Trophoblast cell (in vitro differentiated cells and primary cell): Measurements from ENCODE around the gene RPL22L1.

ENCODE experiments used
- DNase-seq, 2 donors: peaks; one replicate each; pipeline ENCODE4 v3.0.0-alpha.2; 2016
- H2AFZ ChIP-seq: 2 replicates; pipeline ENCODE4 v1.6.1; 2013; ENCODE audit warnings: low read length, moderate library complexity, mild to moderate bottlenecking; ENCODE audit not compliant: insufficient read depth, poor library complexity
- H2AK5ac ChIP-seq: 2 replicates; pipeline ENCODE4 v1.6.1; 2013; ENCODE audit warnings: mild to moderate bottlenecking, low read length
- H2BK120ac ChIP-seq: 2 replicates; pipeline ENCODE4 v1.6.1; 2013; ENCODE audit warnings: low read length, mild to moderate bottlenecking, moderate library complexity; ENCODE audit not compliant: insufficient read depth, poor library complexity
- H2BK12ac ChIP-seq: 2 replicates; pipeline ENCODE4 v1.6.1; 2013; ENCODE audit warnings: mild to moderate bottlenecking, low read length, moderate library complexity
- H2BK5ac ChIP-seq: 2 replicates; pipeline ENCODE4 v1.6.1; 2013; ENCODE audit warnings: low read length, low read depth, moderate library complexity, mild to moderate bottlenecking; ENCODE audit not compliant: poor library complexity
- H3K14ac ChIP-seq: 2 replicates; pipeline ENCODE4 v1.6.1; 2013; ENCODE audit warnings: mild to moderate bottlenecking, low read length
- H3K18ac ChIP-seq: 2 replicates; pipeline ENCODE4 v1.6.1; 2013; ENCODE audit warnings: mild to moderate bottlenecking, low read length
- H3K23ac ChIP-seq: 2 replicates; pipeline ENCODE4 v1.6.1; 2013; ENCODE audit warnings: low read length
- H3K27ac ChIP-seq: 2 replicates; pipeline ENCODE4 v1.5.1; 2013; ENCODE audit warnings: low read depth, mild to moderate bottlenecking, inconsistent platforms, low read length, moderate library complexity
- H3K27me3 ChIP-seq: 2 replicates; pipeline ENCODE4 v1.6.1; 2013; ENCODE audit warnings: inconsistent platforms, mild to moderate bottlenecking, low read length, moderate library complexity; ENCODE audit not compliant: insufficient read depth
- H3K36me3 ChIP-seq, 2 experiments: 1 replicate in 1 of 2; 2 replicates in 1 of 2; pipeline ENCODE4 v1.6.1; 2013; ENCODE audit warnings: low read length in 2 of 2, mild to moderate bottlenecking in 2 of 2, moderate library complexity in 1 of 2; ENCODE audit not compliant: insufficient read depth in 2 of 2, control insufficient read depth in 1 of 2
- H3K4ac ChIP-seq: 2 replicates; pipeline ENCODE4 v1.6.1; 2013; ENCODE audit warnings: low read depth, mild to moderate bottlenecking, low read length, moderate library complexity
- H3K4me1 ChIP-seq, 2 experiments: 1 replicate in 1 of 2; 2 replicates in 1 of 2; pipeline ENCODE4 v1.6.1; 2013; ENCODE audit warnings: low read length in 2 of 2, mild to moderate bottlenecking in 2 of 2, moderate library complexity in 1 of 2; ENCODE audit not compliant: insufficient read depth in 2 of 2, control insufficient read depth in 1 of 2
- H3K4me2 ChIP-seq: 2 replicates; pipeline ENCODE4 v1.6.1; 2013; ENCODE audit warnings: inconsistent platforms, mild to moderate bottlenecking, low read length, moderate library complexity
- H3K4me3 ChIP-seq: 2 replicates; pipeline ENCODE4 v1.5.1; 2013; ENCODE audit warnings: mild to moderate bottlenecking, low read depth, low read length, inconsistent platforms
- H3K79me1 ChIP-seq: one replicate; pipeline ENCODE4 v1.6.1; 2013; ENCODE audit warnings: low read length
- H3K79me2 ChIP-seq: 2 replicates; pipeline ENCODE4 v1.6.1; 2013; ENCODE audit warnings: low read length, mild to moderate bottlenecking; ENCODE audit not compliant: control insufficient read depth, insufficient read depth, poor library complexity
- H3K9ac ChIP-seq: 2 replicates; pipeline ENCODE4 v1.6.1; 2013; ENCODE audit warnings: mild to moderate bottlenecking, low read length
- H3K9me3 ChIP-seq: 2 replicates; pipeline ENCODE4 v1.6.1; 2013; ENCODE audit warnings: low read depth, mild to moderate bottlenecking, control low read depth, inconsistent platforms, low read length; ENCODE audit not compliant: insufficient read depth
- H4K12ac ChIP-seq: 2 replicates; pipeline ENCODE4 v1.6.1; 2013; ENCODE audit warnings: low read depth, mild to moderate bottlenecking, low read length, moderate library complexity
- H4K8ac ChIP-seq: 2 replicates; pipeline ENCODE4 v1.6.1; 2013; ENCODE audit warnings: low read depth, mild to moderate bottlenecking, low read length, moderate library complexity
- H4K91ac ChIP-seq: one replicate; pipeline ENCODE4 v1.6.1; 2013; ENCODE audit warnings: low read depth, mild to moderate bottlenecking, low read length, moderate library complexity
- WGBS: extraction: QIAGEN DNeasy Blood & Tissue Kit; methylation state at CpG from one replicate; pipeline ENCODE4 v1.1.7; 2013; ENCODE audit warnings: missing lambda C conversion rate; ENCODE audit not compliant: insufficient read length, insufficient coverage; ENCODE audit errors: extremely low coverage; 5-methylcytosine and 5-hydroxymethylcytosine counted together

The RPL22L1 gene

DNA sequence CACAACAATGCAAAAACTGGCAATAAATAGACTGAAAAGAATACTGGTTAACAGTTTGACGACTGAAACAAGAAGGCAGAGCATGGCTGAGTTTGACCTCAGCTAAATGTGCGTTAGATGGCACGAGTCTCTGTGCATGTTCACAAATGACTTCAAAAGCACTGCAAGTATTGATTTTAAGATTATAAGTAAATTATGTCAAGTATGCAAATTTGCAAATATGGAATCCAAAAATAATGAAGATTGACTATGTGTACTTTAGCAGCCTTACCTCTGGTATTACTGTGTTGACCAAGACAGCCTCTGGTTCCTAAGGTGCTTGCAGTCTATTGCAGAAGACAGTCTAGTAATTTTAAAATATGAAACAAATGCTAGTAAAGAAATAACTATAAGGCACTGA lies 41.1 kb upstream of the RPL22L1 start:
- no CpG with 5 or more reads among the region's 3 CpGs for WGBS

DNA sequence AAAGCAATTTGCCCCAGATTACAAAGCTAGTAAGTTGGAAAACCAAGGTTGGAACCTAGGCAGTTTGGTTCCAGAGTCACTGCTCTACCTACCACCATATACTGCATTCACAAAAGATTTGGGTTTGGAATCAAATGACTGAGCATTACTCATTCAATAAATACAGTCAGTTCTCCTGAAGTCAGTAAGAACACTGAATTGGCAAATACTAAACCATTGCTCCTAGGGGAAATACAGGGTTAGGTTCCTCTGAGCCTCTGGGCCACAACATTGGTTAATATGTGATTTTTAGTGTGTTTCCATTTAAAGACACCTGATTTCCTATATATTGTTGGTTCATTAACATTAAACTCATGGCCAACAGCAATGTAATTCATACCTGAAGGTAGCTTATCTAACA lies 40.5 kb upstream of the RPL22L1 start:
- Histone ChIP-seq H3K4me3 (no peak overlapping the region), H3K27ac (no peak overlapping the region), H2AFZ (no peak overlapping the region), H3K4me2 (no peak overlapping the region), H3K79me1 (no peaks in the 10 kb centered on the region), H3K14ac (no peak overlapping the region), H3K9me3 (peaks cover 10% of the 10 kb centered on the region), H4K12ac (no peak overlapping the region), H3K23ac (no peak overlapping the region), H4K8ac (no peak overlapping the region), H2BK12ac (no peak overlapping the region), H3K18ac (no peak overlapping the region), H2BK5ac (no peak overlapping the region), H3K4me1 (peaks cover 4 to 8% of the 10 kb centered on the region in 2 experiments), H2AK5ac (no peak overlapping the region), H3K9ac (no peak overlapping the region), H3K79me2 (no peaks in the 10 kb centered on the region), H4K91ac (no peak overlapping the region), H3K36me3 (peaks cover 0 to 2% of the 10 kb centered on the region in 2 experiments), H2BK120ac (no peak overlapping the region), H3K4ac (no peak overlapping the region), H3K27me3 (peaks cover 11% of the 10 kb centered on the region)
- no peak for DNase-seq

More for the DNA sequence above, 41.1 kb upstream of the RPL22L1 start:
- no peak overlapping the region for H3K23ac ChIP-seq
- peaks cover 10% of the 10 kb centered on the region for H3K9me3 ChIP-seq
- H2BK5ac ChIP-seq = no peak overlapping the region
- no peak overlapping the region for H2BK120ac ChIP-seq
- no peaks in the 10 kb centered on the region for H3K79me2 ChIP-seq
- H2AFZ ChIP-seq = no peak overlapping the region
- no peak overlapping the region for H2AK5ac ChIP-seq
- H3K79me1 ChIP-seq = no peaks in the 10 kb centered on the region
- no peak for DNase-seq
- no peak overlapping the region for H3K27ac ChIP-seq
- H4K8ac ChIP-seq = no peak overlapping the region
- H3K4me2 ChIP-seq = no peak overlapping the region
- no peak overlapping the region for H3K4ac ChIP-seq
- H2BK12ac ChIP-seq = no peak overlapping the region
- H3K4me1 ChIP-seq = peaks cover 4 to 8% of the 10 kb centered on the region in 2 experiments
- H3K4me3 ChIP-seq = no peak overlapping the region
- peaks cover 0 to 2% of the 10 kb centered on the region in 2 experiments for H3K36me3 ChIP-seq
- no peak overlapping the region for H3K18ac ChIP-seq
- H4K91ac ChIP-seq = no peak overlapping the region
- H4K12ac ChIP-seq = no peak overlapping the region
- H3K14ac ChIP-seq = no peak overlapping the region
- no peak overlapping the region for H3K9ac ChIP-seq
- H3K27me3 ChIP-seq = peaks cover 11% of the 10 kb centered on the region

DNA sequence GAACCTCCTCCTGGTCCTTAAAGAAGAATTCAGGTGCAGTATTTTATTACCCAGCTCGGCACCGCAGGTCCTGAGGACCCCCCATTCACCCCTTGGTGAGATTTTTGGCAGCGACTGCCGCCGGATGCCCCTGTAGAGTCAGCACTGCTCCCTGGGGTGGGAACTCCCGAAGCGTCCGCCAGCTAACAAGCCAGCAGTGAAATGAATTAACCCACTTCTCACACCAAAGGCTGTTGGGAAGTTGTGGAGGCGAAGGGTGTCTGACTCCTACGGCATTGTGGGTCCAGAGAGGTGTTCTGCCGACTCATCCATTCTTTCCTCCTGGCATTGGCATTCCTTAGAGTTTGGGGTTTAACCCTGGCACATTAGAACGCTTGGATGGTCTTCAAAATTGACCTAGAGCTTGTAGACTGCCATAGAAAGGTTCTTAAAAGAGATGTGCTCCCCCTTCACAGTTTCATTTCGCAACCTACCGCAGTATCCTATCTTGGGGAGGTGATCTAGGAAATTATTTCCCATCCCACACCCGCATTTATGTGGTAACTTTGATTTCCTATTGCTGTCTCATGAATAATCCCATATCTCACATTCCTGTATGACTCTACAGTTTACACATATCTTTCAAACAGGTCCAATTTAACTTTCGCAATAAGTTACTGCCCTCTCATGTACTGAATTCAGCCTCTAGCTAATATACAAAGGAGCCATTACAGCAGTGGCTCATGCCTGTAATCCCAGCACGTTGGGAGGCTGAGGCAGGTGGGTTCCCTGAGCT lies 39.3 kb upstream of the RPL22L1 start:
- peaks cover 10% of the 10 kb centered on the region for H3K9me3 ChIP-seq
- H3K9ac ChIP-seq = no peak overlapping the region
- peaks cover 4 to 8% of the 10 kb centered on the region in 2 experiments for H3K4me1 ChIP-seq
- no peak overlapping the region for H3K23ac ChIP-seq
- H3K4ac ChIP-seq = no peak overlapping the region
- no peak overlapping the region for H2BK5ac ChIP-seq
- no peak overlapping the region for H2BK12ac ChIP-seq
- H2AFZ ChIP-seq = no peak overlapping the region
- no peak overlapping the region for H3K4me3 ChIP-seq
- peak overlapping the region; percentile 5 for H4K12ac ChIP-seq
- H3K79me1 ChIP-seq = no peaks in the 10 kb centered on the region
- H3K27ac ChIP-seq = no peak overlapping the region
- no CpG with 5 or more reads among the region's 17 CpGs for WGBS
- no peak overlapping the region for H2AK5ac ChIP-seq
- H3K14ac ChIP-seq = no peak overlapping the region
- peak; percentile 73 to 95 for DNase-seq
- H4K8ac ChIP-seq = peak overlapping the region; percentile 60
- no peaks in the 10 kb centered on the region for H3K79me2 ChIP-seq
- H3K18ac ChIP-seq = no peak overlapping the region
- peaks cover 11% of the 10 kb centered on the region for H3K27me3 ChIP-seq
- no peak overlapping the region for H2BK120ac ChIP-seq
- H4K91ac ChIP-seq = no peak overlapping the region
- H3K36me3 ChIP-seq = peaks cover 0 to 2% of the 10 kb centered on the region in 2 experiments
- no peak overlapping the region for H3K4me2 ChIP-seq

DNA sequence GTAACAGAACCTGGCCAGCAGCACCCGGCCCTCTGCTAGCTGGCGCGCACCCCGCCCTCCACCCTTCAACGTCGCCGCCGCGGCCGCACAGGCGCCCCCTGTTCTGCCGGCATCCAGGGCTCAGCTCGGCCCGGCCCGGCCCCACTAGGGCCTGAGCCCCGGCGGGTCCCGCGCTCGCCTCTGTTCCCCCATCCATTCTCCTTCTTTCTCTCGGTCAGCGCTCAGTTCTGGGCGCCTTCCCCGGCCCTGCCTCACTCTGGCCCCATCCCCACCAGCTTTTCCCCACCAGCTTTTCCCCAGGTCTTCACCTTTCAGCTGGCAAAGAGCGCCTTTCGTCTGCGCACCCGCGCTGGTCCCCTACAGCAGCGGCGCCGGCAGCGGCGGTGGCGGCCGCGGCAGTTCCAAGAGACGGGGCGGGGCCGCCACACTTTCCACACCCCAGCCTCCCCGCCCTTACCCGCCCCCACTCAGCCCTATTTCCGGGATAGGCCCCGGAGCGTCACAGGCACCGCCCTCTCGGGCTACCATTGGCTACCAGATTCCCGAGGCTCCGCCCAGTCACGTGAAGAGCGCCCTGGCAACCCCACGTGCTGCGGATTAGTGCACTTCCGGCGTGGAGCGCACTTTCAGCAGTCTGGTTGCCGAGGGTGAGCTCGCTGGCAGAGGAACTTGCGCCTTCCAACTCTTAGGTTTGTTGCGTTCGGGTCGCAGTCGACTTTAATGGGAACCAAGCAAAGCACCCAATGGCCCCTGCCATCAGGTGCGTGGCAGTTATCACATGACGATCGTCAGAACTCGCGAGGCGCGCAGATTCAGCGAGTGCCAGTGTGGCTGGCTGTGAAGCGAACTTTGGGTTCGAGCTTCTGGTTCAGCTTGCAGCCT lies 38.5 kb upstream of the RPL22L1 start, which contains the start of gene EIF5A2:
Gene EIF5A2, minus strand, starts transcription at position 403 of the 882 bp plus-strand sequence. CDS start 831 bp downstream, outside the sequence.
- Histone ChIP-seq H3K14ac (no peak within 1 kb of the TSS), H3K27ac (no peak within 1 kb of the TSS), H2AFZ (peak within 1 kb of the TSS; percentile 83), H3K18ac (no peak within 1 kb of the TSS), H2BK120ac (no peak within 1 kb of the TSS), H2BK5ac (no peak within 1 kb of the TSS), H3K9ac (peak within 1 kb of the TSS; percentile 64), H3K4ac (no peak within 1 kb of the TSS), H3K36me3 (peaks cover 0 to 2% of the 10 kb centered on the region in 2 experiments), H4K8ac (peak within 1 kb of the TSS; percentile 62), H3K4me1 (peaks cover 4 to 8% of the 10 kb centered on the region in 2 experiments), H3K9me3 (peaks cover 10% of the 10 kb centered on the region), H2BK12ac (no peak within 1 kb of the TSS), H3K79me2 (no peaks in the 10 kb centered on the region), H2AK5ac (peak within 1 kb of the TSS; percentile 54), H4K91ac (no peak within 1 kb of the TSS), H3K27me3 (peaks cover 11% of the 10 kb centered on the region), H3K79me1 (no peaks in the 10 kb centered on the region), H3K4me2 (peak within 1 kb of the TSS; percentile 99), H4K12ac (peak within 1 kb of the TSS; percentile 85), H3K23ac (peak within 1 kb of the TSS; percentile 69), H3K4me3 (peak within 1 kb of the TSS; percentile 77)
- DNase-seq = peak; percentile 98
- no CpG with 5 or more reads among the region's 73 CpGs for WGBS
